HCT116 (cell line): ENCODE measurements around the gene DNAJC16. TPM values are rescaled to one million over a fixed set of nuclear protein-coding genes. Genes with fewer than 3 reads are reported as not detected.

Experiments
- ATAC-seq: fragments of 200-7000 bp; cut with Tn5 transposase; 2 replicates; pipeline ENCODE4 v1.9.1; 2020; ENCODE audit warnings: mild to moderate bottlenecking, moderate library complexity
- BruUV-seq: library from RNA; stranded (reverse); fragments of 400-500 nt; replicated peaks from 2 replicates; lab custom pipeline; 2021; lab: Mats Ljungman, UMichigan
- CTCF ChIA-PET: fragments of 300-600 bp; sonication (Branson Sonifier 250); formaldehyde crosslinking; loops from one replicate; lab custom pipeline; 2021; ENCODE audit warnings: antibody characterized with exemption; lab: Charles Lee
- POLR2A ChIA-PET: fragments of 300-600, 350-600 bp; sonication (Branson Sonifier 250); formaldehyde crosslinking; loops from one replicate; lab custom pipeline; 2021; ENCODE audit warnings: antibody characterized with exemption; lab: Charles Lee
- RAD21 ChIA-PET, 2 experiments: fragments of 300-600 bp; sonication (Branson Sonifier 250); formaldehyde crosslinking; loops; one replicate each; lab custom pipeline; 2023; ENCODE audit warnings: low total read pairs in 2 of 2; ENCODE audit not compliant: uncharacterized antibody in 2 of 2, unreplicated experiment in 2 of 2, low non-redundant PET in 1 of 2; lab: Charles Lee
- DNase-seq: peaks from one replicate; pipeline ENCODE4 v3.0.0-alpha.2; 2010; ENCODE audit warnings: low read depth, low spot score
- H2AFZ ChIP-seq: fragments of 200-600 bp; shearing (Covaris generic), sonication (generic); 2 replicates; pipeline ENCODE4 v1.6.1; 2017; ENCODE audit warnings: low read depth, mixed run types, mixed read lengths, antibody characterized with exemption, low read length; ENCODE audit not compliant: poor library complexity, severe bottlenecking
- H3K27ac ChIP-seq: 2 replicates; pipeline ENCODE4 v1.5.1; 2012; ENCODE audit warnings: low read depth, low read length
- H3K27me3 ChIP-seq: fragments of 200-600 bp; sonication (generic); 2 replicates; pipeline ENCODE4 v1.6.1; 2016; ENCODE audit warnings: mixed run types, low read length, mixed read lengths; ENCODE audit not compliant: insufficient read depth
- H3K36me3 ChIP-seq, 2 experiments: fragments of 200-500 bp in 1 of 2; fragments of 200-600 bp in 1 of 2; sonication (Bioruptor generic) in 1 of 2; sonication (generic) in 1 of 2; 2 replicates each; pipeline versions ENCODE4 v1.5.1 to v1.6.1; 2014 to 2016; ENCODE audit warnings: low read length in 2 of 2, inconsistent platforms in 1 of 2, mixed read lengths in 1 of 2, mixed run types in 1 of 2; ENCODE audit not compliant: insufficient read depth in 2 of 2, control insufficient read depth in 1 of 2
- H3K4me1 ChIP-seq, 2 experiments: fragments of 200-600 bp in 1 of 2; sonication (generic) in 1 of 2; 2 replicates each; pipeline versions ENCODE4 v1.5.1 to v1.6.1; 2012 to 2017; ENCODE audit warnings: low read length in 2 of 2, inconsistent platforms in 1 of 2, mild to moderate bottlenecking in 1 of 2, mixed read lengths in 1 of 2, mixed run types in 1 of 2, moderate library complexity in 1 of 2; ENCODE audit not compliant: insufficient read depth in 2 of 2, control insufficient read depth in 1 of 2
- H3K4me2 ChIP-seq: fragments of 200-600 bp; sonication (generic); 2 replicates; pipeline ENCODE4 v1.6.1; 2017; ENCODE audit warnings: mixed run types, low read length, mixed read lengths
- H3K4me3 ChIP-seq, 2 experiments: fragments of 200-600 bp in 1 of 2; sonication (generic) in 1 of 2; replicated peaks in 1 of 2; 2 replicates each; pipeline ENCODE4 v1.5.1; 2011 to 2016; ENCODE audit warnings: low read length in 2 of 2, control low read depth in 1 of 2, low read depth in 1 of 2, mild to moderate bottlenecking in 1 of 2, mixed read lengths in 1 of 2, mixed run types in 1 of 2
- H3K79me2 ChIP-seq: fragments of 200-600 bp; sonication (generic); 2 replicates; pipeline ENCODE4 v1.6.1; 2017; ENCODE audit warnings: mild to moderate bottlenecking, mixed run types, low read length, moderate library complexity, mixed read lengths; ENCODE audit not compliant: insufficient read depth
- H3K9ac ChIP-seq: fragments of 200-600 bp; sonication (generic); 2 replicates; pipeline ENCODE4 v1.6.1; 2016; ENCODE audit warnings: low read length, mixed read lengths
- H3K9me2 ChIP-seq: fragments of 200-600 bp; sonication (generic), shearing (Covaris generic); 2 replicates; pipeline ENCODE4 v1.6.1; 2017; ENCODE audit warnings: mixed run types, mild to moderate bottlenecking, moderate library complexity; ENCODE audit not compliant: insufficient read depth
- H3K9me3 ChIP-seq, 2 experiments: fragments of 200-500 bp in 1 of 2; fragments of 200-600 bp in 1 of 2; sonication (Bioruptor generic) in 1 of 2; sonication (generic) in 1 of 2; 2 replicates each; pipeline ENCODE4 v1.6.1; 2014 to 2017; ENCODE audit warnings: low read length in 2 of 2, mixed read lengths in 2 of 2, inconsistent platforms in 1 of 2, low read depth in 1 of 2, mild to moderate bottlenecking in 1 of 2, mixed run types in 1 of 2, moderate library complexity in 1 of 2; ENCODE audit not compliant: control insufficient read depth in 1 of 2, insufficient read depth in 1 of 2
- H4K20me1 ChIP-seq: fragments of 200-600 bp; sonication (generic), shearing (Covaris generic); 2 replicates; pipeline ENCODE4 v1.6.1; 2017; ENCODE audit warnings: mixed run types, mild to moderate bottlenecking, moderate library complexity; ENCODE audit not compliant: insufficient read depth
- ATF3 ChIP-seq: IDR thresholded peaks from 2 replicates; pipeline ENCODE4 v1.6.1; 2012
- CBX3 ChIP-seq: IDR thresholded peaks from 2 replicates; pipeline ENCODE4 v1.6.1; 2012; ENCODE audit warnings: low read depth
- CEBPB ChIP-seq: IDR thresholded peaks from 2 replicates; pipeline ENCODE4 v1.6.1; 2012; ENCODE audit warnings: low read depth
- EGR1 ChIP-seq: IDR thresholded peaks from 2 replicates; pipeline ENCODE4 v1.6.1; 2012; ENCODE audit warnings: low read depth
- EZH2phosphoT487 ChIP-seq: fragments of 200-600 bp; IDR thresholded peaks from 2 replicates; pipeline ENCODE4 v1.6.1; 2018; ENCODE audit warnings: antibody characterized with exemption, borderline replicate concordance
- JUND ChIP-seq: IDR thresholded peaks from 2 replicates; pipeline ENCODE4 v1.6.1; 2012
- RAD21 ChIP-seq: IDR thresholded peaks from 2 replicates; pipeline ENCODE4 v1.6.1; 2012; ENCODE audit warnings: low read depth, mild to moderate bottlenecking
- SIN3A ChIP-seq: IDR thresholded peaks from 2 replicates; pipeline ENCODE4 v1.6.1; 2012; ENCODE audit warnings: low read depth
- SP1 ChIP-seq: IDR thresholded peaks from 2 replicates; pipeline ENCODE4 v1.6.1; 2012; ENCODE audit warnings: low read depth
- SRF ChIP-seq: IDR thresholded peaks from 2 replicates; pipeline ENCODE4 v1.6.1; 2012; ENCODE audit warnings: low read depth
- YY1 ChIP-seq: IDR thresholded peaks from 2 replicates; pipeline ENCODE4 v1.6.1; 2011; ENCODE audit warnings: low read length, low read depth, moderate library complexity, mild to moderate bottlenecking; ENCODE audit not compliant: insufficient replicate concordance; ENCODE audit errors: extremely low read depth
- ZNF274 ChIP-seq: fragments of 200-500 bp; sonication (Bioruptor generic); IDR thresholded peaks from 2 replicates; pipeline ENCODE4 v1.6.1; 2014; ENCODE audit warnings: mild to moderate bottlenecking, low read depth, low read length, inconsistent platforms
- intact Hi-C: fragments of 100-400 bp; cut with micrococcal nuclease; formaldehyde crosslinking; loops from 2 replicates; pipeline ENCODE4 v1.10.0; 2022
- total RNA-seq: library from RNA; stranded (reverse); gene quantifications from one replicate; pipeline ENCODE4 v1.2.1, GENCODE V29; 2021; ENCODE audit not compliant: unreplicated experiment
- TF ChIP-seq, protein P1 (sequence below), 3 experiments: fragments of 200-600 bp in 1 of 3; sonication (generic) in 1 of 3; IDR thresholded peaks in 2 of 3; conservative IDR thresholded peaks in 1 of 3; 2 replicates each; pipeline ENCODE4 v1.5.1; 2012 to 2017; ENCODE audit warnings: low read depth in 2 of 3, low read length in 2 of 3, antibody characterized with exemption in 1 of 3, borderline replicate concordance in 1 of 3, control low read depth in 1 of 3, mild to moderate bottlenecking in 1 of 3, mixed read lengths in 1 of 3, mixed run types in 1 of 3, moderate library complexity in 1 of 3; ENCODE audit not compliant: insufficient read depth in 1 of 3
- TF ChIP-seq, protein P2 (sequence below): IDR thresholded peaks from 2 replicates; pipeline ENCODE4 v1.6.1; 2011; ENCODE audit warnings: mild to moderate bottlenecking, low read length, moderate library complexity; ENCODE audit not compliant: insufficient replicate concordance; ENCODE audit errors: extremely low read depth

DNAJC16 gene
- total RNA-seq, 1 experiment from 2014 or later: 20.6 TPM

DNA sequence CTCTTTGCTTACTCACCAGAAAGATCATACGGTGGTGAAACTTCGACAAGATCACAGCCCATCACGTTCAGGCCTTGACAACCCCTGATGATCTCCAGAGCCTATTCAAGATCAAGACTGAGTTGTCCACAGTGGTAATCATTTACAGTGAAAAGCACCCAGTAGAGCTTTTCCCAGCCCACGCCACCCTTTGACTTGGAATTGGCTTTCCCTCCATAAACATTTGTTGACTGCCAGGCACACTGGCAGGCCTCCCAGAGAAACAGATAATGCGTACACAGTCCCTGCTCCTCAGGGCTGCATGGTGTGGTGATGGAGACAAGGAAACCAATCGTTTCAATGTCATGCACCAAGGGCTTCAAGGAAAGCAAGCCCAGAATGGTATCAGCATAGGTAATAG lies 48.1 kb downstream of the DNAJC16 start:
- intact Hi-C loops: no loop called here
- DNase-seq (no peak), ATAC-seq (no peak)
- no peak overlapping the region for H3K4me3 ChIP-seq
- no TSS peak for BruUV-seq
- no peaks in the 10 kb centered on the region for H3K9me2 ChIP-seq
- TF ChIP-seq EGR1 (no peak), JUND (no peak), CBX3 (no peak), SIN3A (no peak), SP1 (no peak), EZH2phosphoT487 (no peak)
- TF ChIP-seq, protein P1, sequence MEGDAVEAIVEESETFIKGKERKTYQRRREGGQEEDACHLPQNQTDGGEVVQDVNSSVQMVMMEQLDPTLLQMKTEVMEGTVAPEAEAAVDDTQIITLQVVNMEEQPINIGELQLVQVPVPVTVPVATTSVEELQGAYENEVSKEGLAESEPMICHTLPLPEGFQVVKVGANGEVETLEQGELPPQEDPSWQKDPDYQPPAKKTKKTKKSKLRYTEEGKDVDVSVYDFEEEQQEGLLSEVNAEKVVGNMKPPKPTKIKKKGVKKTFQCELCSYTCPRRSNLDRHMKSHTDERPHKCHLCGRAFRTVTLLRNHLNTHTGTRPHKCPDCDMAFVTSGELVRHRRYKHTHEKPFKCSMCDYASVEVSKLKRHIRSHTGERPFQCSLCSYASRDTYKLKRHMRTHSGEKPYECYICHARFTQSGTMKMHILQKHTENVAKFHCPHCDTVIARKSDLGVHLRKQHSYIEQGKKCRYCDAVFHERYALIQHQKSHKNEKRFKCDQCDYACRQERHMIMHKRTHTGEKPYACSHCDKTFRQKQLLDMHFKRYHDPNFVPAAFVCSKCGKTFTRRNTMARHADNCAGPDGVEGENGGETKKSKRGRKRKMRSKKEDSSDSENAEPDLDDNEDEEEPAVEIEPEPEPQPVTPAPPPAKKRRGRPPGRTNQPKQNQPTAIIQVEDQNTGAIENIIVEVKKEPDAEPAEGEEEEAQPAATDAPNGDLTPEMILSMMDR (IDR thresholded peaks at IDR 0.05 in 2 of 3, conservative IDR thresholded peaks at IDR 0.05 in 1 of 3; ENCODE audit: borderline replicate concordance in 1 of 3, insufficient read depth in 1 of 3, low read depth in 2 of 3, low read length in 2 of 3): no peak
- H3K36me3 ChIP-seq: no peaks in the 10 kb centered on the region
- POLR2A ChIA-PET: no interaction called here
- H3K27ac ChIP-seq: no peak overlapping the region
- H3K4me2 ChIP-seq: no peak overlapping the region
- no peak overlapping the region for H2AFZ ChIP-seq
- no peaks in the 10 kb centered on the region for H3K4me1 ChIP-seq
- H3K9me3 ChIP-seq: no peaks in the 10 kb centered on the region
- no peaks in the 10 kb centered on the region for H4K20me1 ChIP-seq
- RAD21 ChIA-PET: no interaction called here
- no peak overlapping the region for H3K9ac ChIP-seq
- H3K27me3 ChIP-seq: no peaks in the 10 kb centered on the region
- CTCF ChIA-PET: no interaction called here
- no peaks in the 10 kb centered on the region for H3K79me2 ChIP-seq

DNA sequence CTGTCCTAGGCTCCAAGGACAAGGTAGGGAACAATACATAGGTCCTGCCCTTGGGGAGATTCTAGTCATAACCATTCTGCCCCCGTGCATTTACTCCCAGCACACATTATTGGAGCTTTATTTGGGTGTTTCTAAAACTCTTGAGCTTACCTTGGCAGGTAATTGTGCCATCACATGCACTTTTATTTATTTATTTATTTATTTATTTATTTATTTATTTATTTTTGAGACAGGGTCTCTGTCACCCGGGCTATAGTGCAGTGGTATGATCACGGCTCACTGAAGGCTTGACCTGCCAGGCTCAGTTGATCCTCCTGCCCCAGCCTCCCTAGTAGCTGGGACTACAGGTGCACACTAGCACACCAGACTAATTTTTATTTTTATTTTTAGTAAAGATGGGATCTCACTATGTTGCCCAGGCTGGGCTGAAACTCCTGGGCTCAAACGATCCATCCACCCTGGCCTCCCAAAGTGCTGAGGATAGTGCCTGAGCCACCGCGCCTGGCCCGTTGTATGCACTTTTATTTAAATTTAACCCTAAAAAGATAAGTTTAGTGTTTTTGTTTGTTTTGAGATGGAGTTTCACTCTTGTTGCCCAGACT lies 49.0 kb downstream of the DNAJC16 start:
- Histone ChIP-seq H3K9me3 (no peaks in the 10 kb centered on the region), H3K4me3 (no peak overlapping the region), H3K4me1 (no peaks in the 10 kb centered on the region), H3K9me2 (no peaks in the 10 kb centered on the region), H3K27ac (no peak overlapping the region), H3K27me3 (no peaks in the 10 kb centered on the region), H3K79me2 (no peaks in the 10 kb centered on the region), H2AFZ (no peak overlapping the region), H3K9ac (no peak overlapping the region), H4K20me1 (no peaks in the 10 kb centered on the region), H3K4me2 (no peak overlapping the region), H3K36me3 (no peaks in the 10 kb centered on the region)
- POLR2A ChIA-PET: no interaction called here
- ATAC-seq: no peak
- CTCF ChIA-PET: no interaction called here
- RAD21 ChIA-PET: no interaction called here
- intact Hi-C loops: no loop called here
- BruUV-seq: no TSS peak
- no peak for DNase-seq
- TF ChIP-seq ATF3 (no peak), YY1 (no peak), CEBPB (no peak), RAD21 (no peak), ZNF274 (no peak), SRF (no peak), CBX3 (no peak), EZH2phosphoT487 (no peak)
- TF ChIP-seq, protein P2, sequence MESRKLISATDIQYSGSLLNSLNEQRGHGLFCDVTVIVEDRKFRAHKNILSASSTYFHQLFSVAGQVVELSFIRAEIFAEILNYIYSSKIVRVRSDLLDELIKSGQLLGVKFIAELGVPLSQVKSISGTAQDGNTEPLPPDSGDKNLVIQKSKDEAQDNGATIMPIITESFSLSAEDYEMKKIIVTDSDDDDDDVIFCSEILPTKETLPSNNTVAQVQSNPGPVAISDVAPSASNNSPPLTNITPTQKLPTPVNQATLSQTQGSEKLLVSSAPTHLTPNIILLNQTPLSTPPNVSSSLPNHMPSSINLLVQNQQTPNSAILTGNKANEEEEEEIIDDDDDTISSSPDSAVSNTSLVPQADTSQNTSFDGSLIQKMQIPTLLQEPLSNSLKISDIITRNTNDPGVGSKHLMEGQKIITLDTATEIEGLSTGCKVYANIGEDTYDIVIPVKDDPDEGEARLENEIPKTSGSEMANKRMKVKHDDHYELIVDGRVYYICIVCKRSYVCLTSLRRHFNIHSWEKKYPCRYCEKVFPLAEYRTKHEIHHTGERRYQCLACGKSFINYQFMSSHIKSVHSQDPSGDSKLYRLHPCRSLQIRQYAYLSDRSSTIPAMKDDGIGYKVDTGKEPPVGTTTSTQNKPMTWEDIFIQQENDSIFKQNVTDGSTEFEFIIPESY: no peak
